ENCODE data around the gene CNDP1. TPM values are rescaled to one million over a fixed set of nuclear protein-coding genes. Genes with fewer than 3 reads are reported as not detected.
A peak's percentile ranks its signal among the peaks of the same experiment; 100 is the strongest.

CNDP1 gene
- total RNA-seq, 2 experiments from 2014 or later = not detected

- Mint-ChIP-seq H3K27me3 (peaks cover 1% of the 10 kb centered on the region), H3K4me3 (no peak overlapping the region), H3K9me3 (no peaks in the 10 kb centered on the region), H3K4me1 (ENCODE audit: low read depth) (peaks cover 1% of the 10 kb centered on the region), H3K36me3 (no peaks in the 10 kb centered on the region), H3K27ac (no peak overlapping the region)
- ChIA-PET POLR2A (no interaction called here), CTCF (interaction anchor here (0.6 to 1.8 kb wide), 2 partner anchors 10 to 431 kb away, joined by 4 to 6 read pairs; no protein-coding TSS in a partner anchor)
- DNase-seq = no peak
- intact Hi-C loops (cut with micrococcal nuclease) = no loop called here
Observed at GRCh38 chr18:74541703-74542555, 7.6 kb downstream of the CNDP1 start.

DNA sequence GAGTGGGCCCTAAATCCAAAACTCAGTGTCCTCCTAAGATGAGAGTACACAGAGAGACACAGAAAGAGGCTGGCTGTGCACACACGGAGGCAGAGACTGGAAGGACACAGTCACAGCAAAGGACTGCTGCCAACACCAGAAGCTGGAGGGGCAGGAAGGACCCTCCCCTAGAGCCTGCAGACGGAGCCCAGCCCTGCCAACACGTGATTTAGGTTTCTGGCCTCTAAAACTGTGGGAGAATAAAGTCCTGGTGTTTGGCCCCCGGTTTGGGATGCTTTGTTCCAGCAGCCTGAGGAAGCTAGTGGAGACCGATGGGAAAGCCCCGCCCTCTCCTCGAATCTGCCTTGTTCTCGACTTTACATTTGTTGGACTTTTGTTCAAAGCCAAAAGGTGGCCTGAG is 10.6 kb downstream of the CNDP1 start:
- DNase-seq = no peak
- H3K27ac Mint-ChIP-seq = no peak overlapping the region

DNA sequence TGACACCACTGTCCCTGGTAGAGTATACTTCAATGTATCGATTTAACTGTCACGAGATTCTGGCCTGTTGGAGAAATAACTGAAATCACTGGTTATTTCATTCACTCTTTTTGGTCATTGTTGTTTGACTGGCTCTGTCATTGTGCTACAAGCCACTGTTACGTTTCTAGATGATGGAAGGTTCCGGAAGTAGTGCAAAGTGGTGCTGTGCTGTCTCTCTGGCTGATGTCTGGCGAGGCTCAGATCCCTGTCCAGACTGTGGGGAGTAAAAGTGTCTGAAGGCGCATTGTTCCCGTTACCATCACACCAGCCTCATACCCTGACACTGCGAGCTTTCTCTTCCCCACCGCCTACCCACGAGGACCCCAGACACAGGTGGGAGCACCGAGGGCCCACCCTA is 11.7 kb downstream of the CNDP1 start:
- Mint-ChIP-seq H3K4me3 (no peak overlapping the region), H3K36me3 (peaks cover 2% of the 10 kb centered on the region), H3K9me3 (peaks cover 17% of the 10 kb centered on the region), H3K27ac (no peak overlapping the region), H3K4me1 (ENCODE audit: low read depth) (no peaks in the 10 kb centered on the region), H3K27me3 (peaks cover 2% of the 10 kb centered on the region)
- ChIA-PET CTCF (no interaction called here), POLR2A (no interaction called here)
- DNase-seq = no peak
- intact Hi-C loops (cut with micrococcal nuclease) = no loop called here

More for the DNA sequence above, 10.6 kb downstream of the CNDP1 start:
- Mint-ChIP-seq H3K36me3 (peaks cover 2% of the 10 kb centered on the region), H3K27me3 (no peaks in the 10 kb centered on the region), H3K4me3 (no peak overlapping the region), H3K4me1 (ENCODE audit: low read depth) (no peaks in the 10 kb centered on the region), H3K9me3 (peaks cover 13% of the 10 kb centered on the region)
- intact Hi-C loops (cut with micrococcal nuclease) = no loop called here
- POLR2A ChIA-PET = no interaction called here
- CTCF ChIA-PET = no interaction called here

DNA sequence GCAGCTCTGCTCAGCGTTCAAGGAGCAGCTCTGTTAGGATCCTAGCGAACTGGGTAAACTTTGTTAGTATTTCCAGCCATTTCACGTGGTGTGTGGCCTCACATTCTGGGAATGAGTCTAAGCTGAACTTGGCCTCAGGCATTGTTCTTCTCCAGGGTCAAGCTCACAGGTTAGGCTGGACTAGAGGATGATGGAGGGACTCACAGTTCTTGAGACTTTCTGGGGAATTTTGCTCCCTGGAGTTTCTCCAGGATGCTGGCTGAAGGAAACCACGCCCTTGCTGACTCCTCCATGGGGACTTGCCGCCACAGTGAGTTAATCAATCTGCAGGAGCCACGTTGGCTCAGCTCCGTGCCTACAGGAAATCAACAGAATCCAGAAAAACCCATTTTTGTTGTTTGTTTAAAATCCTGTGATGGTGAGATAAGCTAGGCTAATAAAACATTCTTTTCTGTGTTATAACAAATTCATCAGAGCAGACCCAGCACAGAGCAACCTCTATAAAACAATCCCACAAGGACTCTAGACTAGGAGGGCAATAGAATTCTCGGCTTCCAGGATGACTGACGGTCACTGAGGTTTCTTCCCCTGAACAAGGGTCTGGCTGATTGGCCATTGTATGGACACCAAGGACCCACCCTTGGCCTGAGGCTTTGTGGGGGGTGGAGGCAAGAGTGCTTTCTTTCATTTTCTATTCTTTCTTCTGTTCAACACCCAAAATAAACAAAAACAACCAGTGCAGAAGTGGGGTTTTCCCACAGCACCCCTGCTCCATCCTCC is 12.6 kb downstream of the CNDP1 start:
- no peak overlapping the region for H3K4me3 Mint-ChIP-seq

GRCh38 chr18:74547860-74548259 is 13.6 kb downstream of the CNDP1 start:
- H3K9me3 Mint-ChIP-seq = peaks cover 17% of the 10 kb centered on the region
- no peaks in the 10 kb centered on the region for H3K4me1 Mint-ChIP-seq (ENCODE audit: low read depth)
- no peak overlapping the region for H3K27ac Mint-ChIP-seq
- DNase-seq = no peak
- POLR2A ChIA-PET = no interaction called here
- peaks cover 2% of the 10 kb centered on the region for H3K36me3 Mint-ChIP-seq
- peaks cover 4% of the 10 kb centered on the region for H3K27me3 Mint-ChIP-seq
- intact Hi-C loops (cut with micrococcal nuclease) = no loop called here
- CTCF ChIA-PET = interaction anchor here (1.8 kb wide), 1 partner anchor 194 kb away, joined by 5 read pairs; no protein-coding TSS in a partner anchor
- H3K4me3 Mint-ChIP-seq = no peak overlapping the region

More for the DNA sequence above, 12.6 kb downstream of the CNDP1 start:
- intact Hi-C loops (cut with micrococcal nuclease) = no loop called here
- ChIA-PET CTCF (interaction anchor here (0.6 to 1.8 kb wide), 2 partner anchors 41 to 193 kb away, joined by 3 to 5 read pairs; no protein-coding TSS in a partner anchor), POLR2A (no interaction called here)
- no peak overlapping the region for H3K27ac Mint-ChIP-seq
- no peak for DNase-seq
- H3K9me3 Mint-ChIP-seq = peaks cover 17% of the 10 kb centered on the region
- H3K4me1 Mint-ChIP-seq (ENCODE audit: low read depth) = no peaks in the 10 kb centered on the region
- peaks cover 2% of the 10 kb centered on the region for H3K36me3 Mint-ChIP-seq
- peaks cover 4% of the 10 kb centered on the region for H3K27me3 Mint-ChIP-seq

DNA sequence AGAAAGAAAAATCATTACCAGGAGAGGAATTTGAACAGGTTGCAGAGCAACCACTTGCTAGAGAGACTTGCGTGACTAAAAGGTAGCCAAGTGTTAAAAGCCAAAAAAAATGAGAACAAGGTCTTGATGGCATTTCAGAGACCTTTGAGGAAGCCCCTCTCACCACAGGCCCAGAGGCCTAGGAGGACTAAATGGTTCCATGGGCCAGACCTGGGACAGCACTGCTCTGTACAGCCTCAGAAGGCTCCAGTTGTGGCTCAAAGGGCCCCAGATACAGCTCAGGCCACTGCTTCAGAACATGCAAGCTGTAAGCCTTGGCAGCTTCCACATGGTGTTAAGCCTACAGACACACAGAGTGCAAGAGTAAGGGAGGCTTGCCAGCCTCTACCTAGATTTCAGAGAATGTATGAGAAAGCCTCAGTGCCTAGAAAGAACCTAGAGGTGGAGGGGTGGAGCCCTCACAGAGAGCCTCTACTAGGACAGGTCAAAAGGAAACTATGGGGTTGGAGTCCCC is 15.3 kb downstream of the CNDP1 start:
- peaks cover 2% of the 10 kb centered on the region for H3K36me3 Mint-ChIP-seq
- H3K27me3 Mint-ChIP-seq = peaks cover 9% of the 10 kb centered on the region
- no peak for DNase-seq
- H3K9me3 Mint-ChIP-seq = peaks cover 17% of the 10 kb centered on the region
- H3K4me1 Mint-ChIP-seq (ENCODE audit: low read depth) = no peaks in the 10 kb centered on the region
- H3K4me3 Mint-ChIP-seq = no peak overlapping the region
- CTCF ChIA-PET = interaction anchor here (0.6 to 3.1 kb wide), 2 partner anchors 11 to 196 kb away, joined by 3 to 36 read pairs; no protein-coding TSS in a partner anchor
- POLR2A ChIA-PET = interaction anchor here (0.6 kb wide), 1 partner anchor 912 kb away, joined by 3 read pairs; no protein-coding TSS in a partner anchor
- H3K27ac Mint-ChIP-seq = no peak overlapping the region
- intact Hi-C loops (cut with micrococcal nuclease) = loop anchor here (5.0 kb wide), 1 partner anchor 52 kb away; the partner anchor contains the start of gene CNDP2

- Mint-ChIP-seq H3K27ac (no peak overlapping the region), H3K4me3 (no peak overlapping the region), H3K36me3 (peaks cover 2% of the 10 kb centered on the region), H3K27me3 (peaks cover 9% of the 10 kb centered on the region), H3K4me1 (ENCODE audit: low read depth) (no peaks in the 10 kb centered on the region), H3K9me3 (peaks cover 17% of the 10 kb centered on the region)
- DNase-seq = no peak
- POLR2A ChIA-PET = no interaction called here
- CTCF ChIA-PET = interaction anchor here (1.1 to 3.1 kb wide), 4 partner anchors 14 to 358 kb away, joined by 4 to 36 read pairs (median 8); no protein-coding TSS in a partner anchor
- intact Hi-C loops (cut with micrococcal nuclease) = loop anchor here (5.0 kb wide), 1 partner anchor 54 kb away; the partner anchor contains the start of gene CNDP2
Observed at GRCh38 chr18:74550886-74551285, 16.6 kb downstream of the CNDP1 start.

- Mint-ChIP-seq H3K4me3 (no peak overlapping the region), H3K27ac (no peak overlapping the region), H3K36me3 (peaks cover 2% of the 10 kb centered on the region), H3K27me3 (peaks cover 11% of the 10 kb centered on the region), H3K9me3 (peaks cover 17% of the 10 kb centered on the region), H3K4me1 (ENCODE audit: low read depth) (no peaks in the 10 kb centered on the region)
- no peak for DNase-seq
- ChIA-PET POLR2A (no interaction called here), CTCF (interaction anchor here (0.6 to 3.1 kb wide), 41 partner anchors 8 to 937 kb away, joined by 3 to 36 read pairs (median 4); no protein-coding TSS in a partner anchor)
- intact Hi-C loops (cut with micrococcal nuclease) = loop anchor here (5.0 kb wide), 1 partner anchor 54 kb away; the partner anchor contains the start of gene CNDP2
Observed at GRCh38 chr18:74551452-74551851, 17.2 kb downstream of the CNDP1 start.

- intact Hi-C loops (cut with micrococcal nuclease) = loop anchor here (1.0 to 5.0 kb wide), 3 partner anchors 55 to 356 kb away; partner anchors contain the start of gene CNDP2
- Mint-ChIP-seq H3K4me3 (no peak overlapping the region), H3K27ac (peak overlapping the region; percentile 51), H3K9me3 (peaks cover 17% of the 10 kb centered on the region), H3K36me3 (peaks cover 2% of the 10 kb centered on the region), H3K27me3 (peaks cover 13% of the 10 kb centered on the region), H3K4me1 (ENCODE audit: low read depth) (no peaks in the 10 kb centered on the region)
- ChIA-PET POLR2A (no interaction called here), CTCF (interaction anchor here (0.6 to 3.1 kb wide), 45 partner anchors 8 to 937 kb away, joined by 3 to 36 read pairs (median 4); no protein-coding TSS in a partner anchor)
- DNase-seq = peak; percentile 86
Observed at GRCh38 chr18:74551936-74552555, 17.7 kb downstream of the CNDP1 start.

GRCh38 chr18:74556126-74556525 is 21.8 kb downstream of the CNDP1 start:
- Mint-ChIP-seq H3K27me3 (peaks cover 11% of the 10 kb centered on the region), H3K27ac (no peak overlapping the region), H3K36me3 (no peaks in the 10 kb centered on the region), H3K9me3 (no peaks in the 10 kb centered on the region), H3K4me1 (ENCODE audit: low read depth) (no peaks in the 10 kb centered on the region), H3K4me3 (no peak overlapping the region)
- CTCF ChIA-PET = interaction anchor here (0.8 kb wide), 1 partner anchor 235 kb away, joined by 4 read pairs; no protein-coding TSS in a partner anchor
- no peak for DNase-seq
- POLR2A ChIA-PET = no interaction called here
- intact Hi-C loops (cut with micrococcal nuclease) = no loop called here

- DNase-seq = no peak
- H3K9me3 Mint-ChIP-seq = no peaks in the 10 kb centered on the region
- H3K4me3 Mint-ChIP-seq = no peak overlapping the region
- H3K36me3 Mint-ChIP-seq = no peaks in the 10 kb centered on the region
- CTCF ChIA-PET = no interaction called here
- peaks cover 9% of the 10 kb centered on the region for H3K27me3 Mint-ChIP-seq
- no peaks in the 10 kb centered on the region for H3K4me1 Mint-ChIP-seq (ENCODE audit: low read depth)
- intact Hi-C loops (cut with micrococcal nuclease) = no loop called here
- POLR2A ChIA-PET = no interaction called here
- H3K27ac Mint-ChIP-seq = no peak overlapping the region
Observed at GRCh38 chr18:74558096-74558495, 23.8 kb downstream of the CNDP1 start.
